ENCODE results near the gene DLG2.

Gene DLG2

DNA sequence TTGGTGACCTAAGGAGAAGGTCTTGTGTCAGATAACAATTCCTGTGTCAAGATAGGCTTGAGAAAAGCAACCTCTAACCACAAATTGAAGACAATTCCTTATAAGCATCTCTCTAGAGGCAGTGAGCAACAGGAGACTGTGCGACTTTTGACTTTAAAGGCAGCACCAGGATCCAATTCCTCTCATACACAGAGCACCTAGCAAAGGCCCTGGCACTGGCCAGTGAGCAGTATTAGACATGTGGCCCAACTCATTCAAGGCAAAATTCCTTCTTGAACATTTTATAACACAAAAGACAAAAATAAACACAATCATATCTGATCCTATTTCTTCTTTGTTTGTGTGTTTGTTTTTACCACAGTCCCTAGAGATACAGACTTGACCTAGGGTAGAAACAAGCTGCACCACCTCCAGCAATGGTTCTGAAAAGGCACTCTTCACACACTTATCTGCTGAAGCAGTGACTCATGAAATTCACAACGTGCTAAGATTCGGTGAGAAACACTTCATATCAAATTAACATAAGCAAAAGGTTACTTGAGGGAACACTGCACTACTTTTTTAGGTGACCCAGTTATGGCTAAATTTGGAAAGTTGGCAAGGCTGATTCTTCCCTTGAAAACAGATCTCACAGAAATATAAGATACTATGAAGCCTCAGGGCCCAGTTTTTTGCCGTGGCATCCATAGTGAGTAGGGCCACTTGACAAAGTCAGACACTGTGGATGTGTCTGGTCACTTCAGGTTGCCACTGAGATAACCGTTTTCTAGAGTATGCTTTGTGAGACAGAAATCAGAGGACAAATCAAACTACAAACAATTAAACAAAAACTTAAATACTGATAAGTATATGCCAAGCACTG is 1018.9 kb downstream of the DLG2 start:
- no peak for DNase-seq

DNA sequence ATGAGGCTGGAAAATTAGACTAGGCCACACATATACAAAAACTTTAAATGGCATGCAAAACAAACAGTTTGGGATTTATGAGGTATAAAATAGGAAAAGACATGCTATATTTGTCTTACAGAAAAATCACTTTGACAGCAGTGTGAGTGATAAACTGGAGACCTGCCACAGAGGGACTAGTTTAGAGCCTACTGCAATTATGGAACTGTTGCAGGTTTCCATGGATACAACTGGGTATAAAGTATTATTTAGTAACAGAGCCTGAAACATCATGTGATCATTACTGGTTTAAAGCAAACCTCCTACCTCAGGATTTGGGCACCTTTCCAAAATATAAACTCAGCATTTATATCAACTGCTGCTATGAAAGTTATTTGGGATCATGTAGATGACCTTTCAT is 1032.5 kb downstream of the DLG2 start:
- no peak for DNase-seq

- DNase-seq: no peak
Measured at GRCh38 chr11:84590106-84590505, 1037.0 kb downstream of the DLG2 start.

DNA sequence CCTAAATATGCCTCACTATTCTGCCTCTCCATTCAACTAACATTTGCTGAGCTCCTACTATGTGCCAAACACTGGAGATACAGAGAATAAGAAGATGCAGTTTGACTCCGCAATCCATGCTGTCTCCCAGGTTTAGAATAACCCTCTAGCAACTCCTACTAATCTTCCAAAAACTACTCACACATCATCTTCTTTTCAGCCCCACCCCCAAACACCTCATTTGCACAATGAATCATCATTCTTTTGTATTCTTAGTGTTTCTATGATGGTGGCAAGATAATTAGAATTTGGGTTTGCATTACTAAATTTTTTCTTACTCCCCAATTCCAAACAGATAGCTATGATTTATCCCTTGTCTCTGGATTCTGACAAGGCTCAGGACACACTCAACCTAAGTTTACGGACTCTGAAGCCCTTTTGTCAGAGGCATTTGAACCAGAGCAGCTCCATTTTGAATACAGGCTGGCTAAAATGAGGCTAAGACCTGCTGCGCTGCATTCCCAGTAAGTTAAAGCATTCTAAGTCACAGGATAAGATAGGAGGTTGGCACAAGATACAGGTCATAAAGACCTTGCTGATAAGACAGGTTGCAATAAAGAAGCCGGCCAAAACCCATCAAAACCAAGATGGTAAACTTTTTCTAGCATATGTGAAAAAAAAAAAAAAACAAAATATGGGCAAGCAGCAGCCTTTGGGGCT is 1038.9 kb downstream of the DLG2 start:
- no peak for DNase-seq

DNA sequence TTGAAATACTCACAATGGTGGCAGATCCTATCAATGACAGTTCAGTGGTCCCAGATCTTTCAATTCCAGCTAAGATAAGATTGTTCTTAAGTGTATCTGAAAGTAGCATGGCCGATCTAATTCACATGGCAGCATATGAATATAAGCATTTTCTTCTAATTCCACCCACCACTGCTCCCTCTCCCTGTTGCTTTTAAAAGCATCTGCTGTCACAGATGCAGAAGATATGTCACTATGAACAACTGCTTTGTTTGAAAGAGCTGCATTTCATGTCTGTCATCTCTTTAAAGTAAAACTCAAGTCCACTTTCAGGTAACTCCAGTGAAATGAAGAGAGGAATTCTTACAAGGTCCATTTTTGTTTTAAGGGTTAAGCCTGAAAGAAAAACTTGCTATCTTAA is 1044.0 kb downstream of the DLG2 start:
- DNase-seq: no peak

- no peak for DNase-seq
Measured at GRCh38 chr11:84581083-84581482, 1046.1 kb downstream of the DLG2 start.

DNA sequence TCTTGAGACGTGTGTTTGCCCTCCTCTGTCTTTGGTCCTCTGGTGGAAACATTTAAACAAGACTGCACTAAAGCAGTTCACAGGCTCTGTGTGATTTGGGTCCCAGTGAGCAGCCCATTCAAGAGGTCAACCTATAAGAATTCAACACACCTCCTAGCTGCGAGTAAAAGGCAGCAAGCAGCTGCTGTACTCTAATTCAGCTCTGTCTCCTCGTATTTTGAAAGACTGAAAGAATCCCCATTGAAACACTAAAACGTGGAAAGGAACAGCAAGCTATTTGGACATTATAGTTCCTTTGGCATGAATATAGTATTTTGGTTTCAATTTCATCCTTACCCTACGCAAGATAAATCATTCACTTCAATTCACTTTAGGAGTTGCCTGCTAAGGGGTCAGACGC is 1046.7 kb downstream of the DLG2 start:
- DNase-seq: no peak

GRCh38 chr11:84573868-84574267 is 1053.3 kb downstream of the DLG2 start:
- no peak for DNase-seq

DNA sequence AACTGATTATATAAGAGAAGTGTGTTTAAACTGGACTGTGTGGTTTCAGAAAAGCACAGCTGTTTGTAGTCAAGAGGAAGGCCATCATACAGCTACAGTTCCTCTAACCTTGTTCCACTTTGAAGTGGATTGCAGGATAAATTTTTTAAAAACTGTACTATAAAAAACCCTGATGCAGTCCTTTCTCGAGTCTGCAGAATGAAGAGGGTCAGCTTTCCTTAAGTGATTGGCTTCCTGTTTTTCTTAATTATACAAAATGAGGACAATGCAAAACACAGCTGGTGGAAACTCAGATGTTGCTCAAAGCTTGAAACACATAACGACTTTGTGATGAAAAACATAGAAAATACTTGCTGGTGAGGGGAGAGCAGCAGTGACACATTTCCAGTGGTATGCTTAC is 1060.5 kb downstream of the DLG2 start:
- no peak for DNase-seq

DNA sequence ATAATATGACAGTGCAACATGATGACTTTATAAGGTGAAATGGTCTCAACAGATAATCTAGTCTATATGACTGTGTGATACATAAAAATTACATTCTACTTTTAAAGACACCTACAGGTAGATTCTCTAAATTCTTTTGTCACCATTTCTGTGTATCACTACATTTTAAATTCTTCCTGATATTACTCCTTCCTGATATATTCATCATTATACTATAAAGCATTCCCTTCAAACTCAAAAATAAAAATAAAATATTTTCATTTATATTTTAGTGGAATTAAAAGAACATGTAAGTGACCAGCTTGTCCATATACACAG is 1062.3 kb downstream of the DLG2 start:
- DNase-seq: no peak

DNA sequence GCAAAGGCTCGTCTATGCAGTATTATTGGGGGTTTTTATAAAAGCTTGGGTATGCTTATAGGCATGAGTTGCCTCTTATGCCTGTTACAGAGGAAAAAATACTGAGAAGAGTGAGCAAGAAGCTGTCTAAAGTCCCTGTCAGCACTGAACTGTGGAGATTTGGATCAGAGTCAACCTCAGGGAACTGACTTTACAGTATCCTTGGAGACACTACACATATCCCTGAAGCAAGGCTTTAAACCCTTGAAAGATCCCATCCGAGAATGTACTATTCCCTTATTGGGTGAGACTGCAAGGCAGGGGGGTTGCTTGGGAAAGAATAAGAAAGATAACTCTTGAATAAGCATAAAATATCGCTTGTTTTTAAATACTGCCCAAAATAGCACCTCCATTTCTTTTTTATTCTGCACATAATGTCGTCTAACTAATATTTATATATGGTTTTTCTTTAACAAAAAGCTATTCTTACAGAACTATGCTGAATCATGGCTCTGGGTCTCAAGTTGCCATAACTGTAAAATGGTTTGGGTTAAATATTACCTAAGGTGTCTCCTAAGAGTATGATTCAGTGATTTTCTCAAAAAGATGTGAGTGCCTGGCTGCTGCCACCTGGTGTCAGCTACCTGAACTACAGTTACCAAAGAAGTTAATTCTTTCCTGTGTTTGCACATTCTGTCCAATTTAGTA is 1062.8 kb downstream of the DLG2 start:
- DNase-seq: peak; percentile 6

DNA sequence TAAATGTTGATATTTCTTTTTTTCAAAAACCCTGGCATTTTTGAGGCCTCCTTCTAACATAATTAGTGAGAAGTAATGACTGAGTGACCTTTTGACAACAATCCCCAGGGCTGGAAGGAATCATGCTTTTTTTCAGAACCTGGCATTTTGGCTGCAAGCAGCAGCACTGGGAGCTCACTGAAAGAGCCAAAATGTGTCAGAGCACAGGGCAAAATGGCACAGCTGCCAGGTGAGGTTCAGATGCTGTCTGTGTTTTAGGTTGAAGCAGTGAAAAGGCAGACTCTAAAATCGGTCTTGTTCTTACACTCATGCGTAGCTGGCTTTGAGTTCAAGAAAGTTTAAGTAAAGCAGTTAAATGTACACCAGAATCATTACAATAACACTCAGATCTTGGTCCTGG is 1063.8 kb downstream of the DLG2 start:
- DNase-seq: no peak

GRCh38 chr11:84560206-84560605 is 1066.9 kb downstream of the DLG2 start:
- DNase-seq: no peak

DNA sequence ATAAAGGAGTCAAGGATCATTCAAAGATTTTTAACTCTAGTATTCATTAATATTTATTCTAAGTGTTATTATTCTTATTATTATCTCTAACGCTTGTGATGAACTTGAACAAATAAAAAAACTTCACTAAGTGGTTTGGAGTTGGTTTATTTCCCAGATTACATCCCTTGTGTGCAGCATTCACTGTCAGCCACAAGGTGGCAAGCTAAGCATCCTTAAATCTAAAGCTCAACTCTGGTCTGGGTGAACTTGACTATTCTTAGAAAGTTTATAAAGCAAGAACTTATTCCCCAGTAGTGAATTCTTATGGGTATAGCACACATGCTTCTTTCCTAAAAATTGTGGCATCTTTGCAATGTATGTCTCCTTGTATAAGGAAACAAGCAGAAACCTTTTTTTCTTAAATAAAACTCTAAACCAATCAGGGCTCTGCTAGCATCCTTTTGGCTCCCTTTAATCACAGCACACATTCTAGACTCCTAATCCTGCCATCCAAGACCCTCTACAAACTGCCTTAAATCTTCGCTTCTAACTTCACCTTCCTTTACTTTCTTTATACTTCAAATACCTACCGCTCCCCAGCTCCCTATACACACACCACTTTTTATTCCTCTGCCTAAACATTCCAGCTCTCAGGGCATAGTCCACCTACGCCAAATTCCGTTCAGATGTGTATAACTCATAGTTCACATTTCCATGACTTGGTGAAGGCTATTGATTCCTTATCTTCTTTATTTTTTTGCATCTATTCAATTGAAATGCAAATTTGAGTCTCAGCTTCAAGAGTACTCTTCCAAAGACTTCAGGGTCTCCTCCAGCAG is 1068.8 kb downstream of the DLG2 start:
- no peak for DNase-seq

DNA sequence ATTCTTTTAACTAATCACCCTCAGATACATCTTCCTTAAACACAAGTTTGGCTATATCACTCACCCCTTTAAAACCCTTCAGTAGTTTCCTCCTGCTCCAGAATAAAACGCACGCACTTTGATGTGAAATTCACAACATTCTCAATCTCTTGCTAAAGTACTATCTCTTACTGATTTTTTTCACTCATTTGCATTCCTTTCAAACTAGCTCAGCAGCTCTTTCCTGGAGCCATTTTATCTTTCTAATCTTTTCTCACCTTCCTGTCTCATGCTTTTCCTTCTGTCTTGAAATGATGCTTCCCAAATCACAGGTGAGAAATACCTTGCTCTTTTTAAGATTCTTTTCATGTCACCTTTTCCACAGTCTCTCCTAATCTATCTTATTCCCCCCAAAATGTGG is 1074.4 kb downstream of the DLG2 start:
- DNase-seq: no peak

GRCh38 chr11:84549217-84549616 is 1077.9 kb downstream of the DLG2 start:
- no peak for DNase-seq

DNA sequence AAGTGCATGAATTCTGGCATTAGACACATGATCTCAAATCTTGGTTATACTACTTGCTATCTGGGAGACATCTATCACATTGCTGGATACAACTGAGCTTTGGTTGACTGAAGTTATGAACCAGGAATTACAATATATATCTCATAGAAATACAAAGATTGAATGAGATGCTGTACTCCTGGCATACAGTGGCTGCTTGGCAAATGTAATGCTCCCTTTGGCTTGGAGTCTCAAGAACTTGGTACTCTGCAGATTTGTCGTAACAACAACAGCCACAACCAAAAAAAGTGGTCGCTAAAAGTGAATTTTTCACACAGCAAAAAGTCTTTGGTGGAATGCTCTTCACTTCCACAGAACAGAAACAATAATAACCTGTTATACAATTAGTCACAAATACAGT is 1082.6 kb downstream of the DLG2 start:
- no peak for DNase-seq

DNA sequence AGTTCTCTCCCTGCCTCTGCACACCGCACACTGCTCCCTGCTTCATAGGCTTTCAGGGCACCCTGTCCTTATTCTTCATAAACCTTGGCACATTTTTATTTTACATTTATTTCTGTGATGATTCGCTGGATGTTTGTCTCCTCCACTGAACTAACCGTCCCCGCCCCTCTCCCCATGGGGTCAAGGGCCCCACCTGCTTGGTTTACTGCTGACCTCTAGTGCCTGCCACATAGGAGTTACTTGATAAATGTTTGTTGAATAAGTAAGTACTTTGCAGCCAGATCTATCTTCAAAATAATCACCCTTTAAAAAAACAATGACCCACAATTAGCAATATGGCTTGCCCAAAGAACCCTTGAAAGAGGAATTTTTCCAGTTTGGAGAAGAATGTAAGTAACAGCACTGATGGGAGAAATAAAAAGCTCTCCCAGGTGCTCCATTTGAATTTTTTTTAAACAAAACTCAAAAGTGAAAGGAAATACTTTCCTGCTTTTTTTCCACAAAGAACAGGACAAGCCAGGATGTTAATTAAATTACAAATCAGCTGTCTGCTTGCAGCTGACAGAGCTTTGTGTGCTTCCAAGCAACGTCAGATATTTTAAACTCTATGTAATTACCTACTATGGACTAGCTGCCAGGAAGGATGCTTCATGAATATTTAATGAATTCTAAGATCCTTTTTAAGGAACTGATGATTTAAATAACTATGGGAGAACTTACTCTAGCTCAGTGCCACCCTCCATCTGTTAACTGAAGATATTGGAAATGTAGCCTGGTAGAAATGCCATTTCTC is 1083.6 kb downstream of the DLG2 start:
- DNase-seq: no peak

DNA sequence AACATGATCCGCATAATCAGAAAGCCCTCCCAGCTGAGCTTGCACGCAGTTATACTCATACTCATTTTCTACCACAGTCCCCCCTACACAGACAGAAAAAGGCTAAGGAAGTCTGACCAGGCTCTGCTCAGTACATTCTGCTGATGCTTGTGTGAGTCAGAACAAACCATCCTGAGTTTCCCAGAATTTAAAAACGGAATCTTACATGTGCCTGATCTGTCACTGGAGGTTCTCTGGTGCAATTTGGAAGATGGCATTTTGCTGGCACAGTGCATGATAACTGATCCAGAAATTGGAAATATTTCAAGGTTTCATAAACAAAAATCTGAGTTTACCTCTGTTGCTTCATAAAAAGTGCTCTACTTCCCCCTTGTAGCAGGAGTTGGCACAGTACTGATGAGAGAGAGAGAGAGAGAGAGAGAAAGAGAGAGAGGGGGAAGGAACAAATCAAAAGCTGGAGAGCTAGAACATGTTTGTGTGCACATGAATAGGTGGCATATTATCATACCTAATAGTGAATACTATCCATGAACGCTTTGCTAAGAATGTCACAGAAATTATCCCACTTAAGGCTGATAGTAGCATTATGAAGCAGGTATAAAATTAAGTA is 1085.3 kb downstream of the DLG2 start:
- no peak for DNase-seq

GRCh38 chr11:84536456-84536855 is 1090.7 kb downstream of the DLG2 start:
- no peak for DNase-seq

DNA sequence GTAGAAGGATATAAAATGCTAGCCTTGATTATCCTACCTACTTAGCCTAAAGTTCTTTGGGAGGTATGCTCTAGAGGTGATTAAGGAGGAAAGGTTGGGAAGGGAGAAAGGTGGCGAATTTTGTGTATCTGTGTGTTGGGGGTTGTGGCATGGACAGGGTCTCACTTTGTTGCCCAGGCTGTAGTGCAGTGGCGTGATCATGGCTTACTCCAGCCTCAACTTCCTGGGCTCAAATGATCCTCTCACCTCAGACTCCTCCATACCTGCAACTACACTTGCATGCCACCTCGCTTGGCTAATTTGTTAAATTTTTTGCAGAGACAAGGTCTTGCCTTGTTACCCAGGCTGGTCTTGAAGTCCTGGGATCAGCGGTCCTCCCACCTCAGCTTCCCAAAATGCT is 1094.8 kb downstream of the DLG2 start:
- DNase-seq: no peak

DNA sequence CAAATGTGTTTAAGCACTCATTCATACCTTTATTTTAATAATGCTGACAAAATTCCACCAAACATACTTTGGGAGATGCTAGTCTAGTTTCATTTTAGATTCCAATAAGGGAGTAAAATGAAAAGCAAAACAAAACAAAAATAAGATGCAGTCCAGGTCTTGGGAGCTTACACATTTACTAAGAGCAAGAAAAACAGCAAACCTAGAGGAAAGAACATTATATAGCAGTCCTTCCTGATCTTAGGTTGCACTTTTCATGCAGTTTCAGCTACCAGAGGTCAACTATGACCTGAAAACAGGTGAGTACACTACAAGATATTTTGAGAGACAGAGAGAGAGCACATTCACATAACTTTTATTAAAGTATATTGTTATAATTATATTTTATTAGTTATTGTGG is 1100.9 kb downstream of the DLG2 start:
- DNase-seq: no peak
